Right lobe of liver (tissue), 4 donors: ENCODE results near the gene MYH13.

Experiments
- CTCF ChIP-seq, 4 donors: fragments of 200-600 bp in 3 of 4; fragments of 450-650 bp in 1 of 4; IDR thresholded peaks; one replicate each; pipeline versions ENCODE4 v1.5.1 to v1.8.0; 2016 to 2022; ENCODE audit warnings: antibody characterized with exemption in 4 of 4, mild to moderate bottlenecking in 2 of 4
- POLR2A ChIP-seq: fragments of 450-650 bp; IDR thresholded peaks from one replicate; pipeline ENCODE4 v1.6.1; 2017; ENCODE audit warnings: antibody characterized with exemption, mild to moderate bottlenecking
- donor health status: DM: no; HTN: no; CAD: no.
- donor health status: DM: no; HTN: no; CAD: no.
- donor health status: DM: no; HTN: yes; CAD: no.

GRCh38 chr17:10372906-10373305 lies at the start of gene MYH13:
- TF ChIP-seq CTCF (IDR thresholded peaks at IDR 0.05) (no peak), POLR2A (no peak)
